ENCODE results near the gene PBRM1.

The PBRM1 gene

GRCh38 chr3:52655895-52656294 lies 29.8 kb downstream of the PBRM1 start:
- DNase-seq: no peak

DNA sequence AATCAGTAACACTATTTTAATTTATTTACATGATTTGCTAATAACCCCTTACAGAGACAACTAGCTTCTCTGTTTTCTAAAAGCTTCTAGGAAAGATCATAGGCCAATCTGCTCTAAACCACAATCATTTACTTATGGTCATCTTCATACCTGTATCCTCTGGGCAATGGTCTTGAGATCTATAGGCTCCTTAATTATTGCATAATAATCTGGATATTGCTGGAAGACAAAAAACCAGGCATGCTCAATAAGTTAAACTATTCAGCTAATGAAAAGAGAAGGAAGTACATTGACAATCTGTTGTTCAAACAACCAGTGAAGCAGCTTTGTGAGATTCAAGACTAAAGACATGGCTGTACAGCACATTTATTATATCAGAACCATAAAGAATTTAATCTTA lies 34.1 kb downstream of the PBRM1 start:
- DNase-seq: no peak

DNA sequence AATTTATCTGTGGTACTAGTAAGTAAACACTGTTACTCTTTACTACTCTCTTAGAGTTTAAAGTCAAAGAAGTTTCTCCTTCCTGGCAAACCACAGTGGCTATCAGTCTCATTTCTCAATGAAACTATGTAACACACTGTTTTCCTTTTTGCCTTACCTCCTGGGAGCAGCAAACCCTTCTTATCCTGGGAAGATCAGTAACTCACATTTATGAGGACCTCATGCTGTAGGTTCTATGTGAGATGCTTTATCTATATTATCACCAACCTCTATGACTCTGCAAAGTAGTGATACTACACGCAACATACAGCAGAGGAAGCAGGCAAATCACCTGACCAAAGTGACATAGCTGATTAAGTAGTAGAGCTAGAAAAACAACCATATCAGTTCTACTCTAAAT lies 35.3 kb downstream of the PBRM1 start:
- DNase-seq: no peak

DNA sequence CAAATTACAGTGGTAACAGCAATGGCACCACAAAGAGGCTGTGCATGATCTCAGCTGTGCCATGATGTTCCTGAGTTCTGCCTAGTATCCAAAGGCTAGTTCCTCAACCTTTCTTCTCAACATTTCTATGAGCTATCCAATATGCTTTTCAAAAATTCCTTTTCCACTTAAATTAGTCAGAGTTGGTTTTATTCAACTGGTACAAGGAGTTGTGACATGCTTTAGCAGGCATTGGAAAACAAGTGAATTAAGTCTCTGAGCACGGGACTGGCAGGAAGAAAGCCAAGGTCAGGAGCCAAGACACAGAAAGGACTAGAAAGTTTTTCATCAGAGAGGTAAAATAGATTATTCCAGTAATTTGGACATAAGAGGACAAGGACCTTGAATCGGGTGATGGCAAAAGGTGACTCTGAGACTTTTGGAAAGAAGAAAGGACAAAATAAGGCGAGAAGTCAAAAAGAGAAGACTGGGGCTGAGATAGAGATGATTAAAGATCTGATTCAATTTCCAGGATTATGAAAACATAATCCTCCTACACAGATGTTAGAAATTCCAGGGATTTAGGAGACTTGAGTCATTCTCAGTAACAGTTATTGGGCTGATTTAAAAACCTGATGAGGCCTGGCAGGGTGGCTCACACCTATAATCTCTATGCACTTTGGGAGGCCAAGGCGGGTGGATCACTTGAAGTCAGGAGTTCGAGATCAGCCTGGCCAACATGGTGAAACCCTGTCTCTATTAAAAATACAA lies 36.1 kb downstream of the PBRM1 start:
- DNase-seq: no peak

- no peak for DNase-seq
Measured at GRCh38 chr3:52645549-52645948, 40.2 kb downstream of the PBRM1 start.

GRCh38 chr3:52636673-52637072 lies 49.0 kb downstream of the PBRM1 start:
- peak; percentile 7 for DNase-seq

DNA sequence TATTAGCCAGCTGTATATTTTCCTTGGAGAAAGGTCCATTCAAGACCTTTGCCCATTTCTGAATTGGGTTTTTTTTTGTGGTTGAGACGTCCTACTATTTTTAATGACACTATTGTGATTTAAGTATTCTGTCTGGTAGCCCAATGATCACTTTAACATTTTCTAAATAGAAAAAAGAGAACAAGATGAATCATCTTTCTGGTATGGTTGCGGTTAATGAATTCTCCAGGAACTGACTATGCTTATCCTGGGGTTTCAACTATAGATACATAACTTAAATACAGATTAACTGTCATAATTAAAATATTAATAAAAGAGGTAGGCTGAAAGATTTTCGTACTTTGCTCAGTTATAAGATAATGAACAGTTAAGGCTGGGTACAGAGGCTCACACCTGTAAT lies 51.9 kb downstream of the PBRM1 start:
- DNase-seq: no peak

DNA sequence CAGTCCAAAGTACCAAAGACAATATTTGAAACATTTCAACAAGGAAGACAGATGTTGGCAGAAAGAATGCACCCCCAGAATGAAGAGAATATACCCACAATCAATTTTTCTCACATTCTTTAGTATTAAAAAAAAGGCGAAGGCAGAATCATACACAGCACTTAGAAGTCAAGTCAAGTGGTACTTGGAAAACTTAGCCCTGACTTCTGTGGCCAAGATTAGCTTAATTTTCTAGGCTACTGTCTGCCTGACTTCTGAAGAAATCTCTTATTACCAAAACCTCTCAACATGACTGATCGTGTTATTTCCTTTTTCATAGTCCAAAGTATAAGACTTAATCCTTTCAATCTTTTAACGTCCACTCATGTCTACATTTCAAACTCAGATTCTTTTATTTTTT lies 60.7 kb downstream of the PBRM1 start:
- DNase-seq: no peak

DNA sequence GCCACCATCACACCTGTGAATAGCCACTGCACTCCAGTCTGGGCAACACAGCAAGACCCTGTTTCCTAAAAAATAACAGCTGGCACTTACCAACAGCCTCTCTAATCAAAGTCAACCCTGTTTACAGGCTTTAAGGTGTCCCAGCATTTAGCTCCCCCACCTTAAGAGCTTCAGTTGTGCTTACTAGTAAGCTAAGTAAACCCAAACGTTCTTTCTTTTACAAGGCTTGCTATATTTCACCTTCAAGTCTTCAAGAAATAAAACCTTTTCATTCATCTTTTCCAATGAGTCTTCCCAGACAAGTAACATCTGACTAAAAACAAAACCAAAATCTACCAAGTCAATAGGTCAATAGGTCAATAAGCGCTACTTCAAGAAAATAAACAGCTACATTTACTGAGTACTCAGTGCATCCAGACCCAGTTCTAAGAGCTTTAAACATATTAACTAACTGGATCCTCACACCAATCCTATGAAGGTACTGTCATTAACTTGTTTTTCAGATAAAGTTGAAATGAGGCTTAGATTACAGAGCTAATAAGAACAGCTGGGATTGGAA lies 62.4 kb downstream of the PBRM1 start:
- no peak for DNase-seq

- DNase-seq: no peak
Measured at GRCh38 chr3:52620580-52620979, 65.1 kb downstream of the PBRM1 start.

DNA sequence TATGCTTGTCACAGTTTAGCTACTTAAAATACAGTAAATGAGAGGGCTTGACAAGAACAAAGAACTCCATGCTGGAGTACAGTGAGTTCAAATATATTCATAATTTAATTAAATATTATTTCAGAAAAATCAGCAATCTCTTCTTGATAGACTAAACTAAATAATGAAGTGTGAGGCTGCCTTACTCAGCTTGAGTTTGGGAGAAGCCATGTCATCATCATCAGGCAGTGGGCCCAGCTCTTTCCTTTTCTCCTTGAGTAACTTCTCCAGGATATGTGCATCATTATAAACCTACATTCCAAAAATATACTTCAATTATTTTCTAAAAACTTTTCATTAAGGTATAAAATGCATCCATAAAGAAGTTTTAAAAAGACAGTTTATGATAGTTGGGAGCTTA lies 70.5 kb downstream of the PBRM1 start:
- DNase-seq: no peak

GRCh38 chr3:52614689-52615088 lies 71.0 kb downstream of the PBRM1 start:
- no peak for DNase-seq

DNA sequence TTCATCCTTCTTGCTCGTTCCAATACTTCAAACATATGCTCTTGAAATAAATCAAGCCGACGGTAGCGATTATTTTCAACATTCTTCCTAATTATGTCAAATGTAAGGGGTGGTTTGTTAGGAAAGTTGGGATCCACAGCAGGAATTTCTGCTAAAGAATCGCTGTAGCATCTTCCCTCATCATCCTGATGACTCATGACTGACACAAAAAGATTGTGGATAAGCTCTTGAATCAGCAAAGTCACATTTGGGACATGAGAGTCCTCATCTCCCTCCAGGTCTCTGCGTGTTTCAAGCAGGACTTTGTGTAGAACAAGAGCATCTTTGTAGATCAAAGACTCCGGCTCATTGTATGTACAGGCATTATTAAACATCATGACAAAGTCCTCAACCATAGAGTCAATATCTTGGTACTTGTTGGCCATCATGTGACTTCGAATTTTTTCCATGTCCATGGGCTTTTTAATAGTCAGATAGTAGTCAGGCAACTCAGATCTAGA lies 76.3 kb downstream of the PBRM1 start:
- no peak for DNase-seq

- DNase-seq: no peak
Measured at GRCh38 chr3:52608337-52608736, 77.4 kb downstream of the PBRM1 start.

GRCh38 chr3:52606373-52607085 lies 79.2 kb downstream of the PBRM1 start:
- DNase-seq: peak; percentile 76

GRCh38 chr3:52600258-52600657 lies 85.5 kb downstream of the PBRM1 start:
- no peak for DNase-seq

- no peak for DNase-seq
Measured at GRCh38 chr3:52596658-52597265, 89.0 kb downstream of the PBRM1 start.

DNA sequence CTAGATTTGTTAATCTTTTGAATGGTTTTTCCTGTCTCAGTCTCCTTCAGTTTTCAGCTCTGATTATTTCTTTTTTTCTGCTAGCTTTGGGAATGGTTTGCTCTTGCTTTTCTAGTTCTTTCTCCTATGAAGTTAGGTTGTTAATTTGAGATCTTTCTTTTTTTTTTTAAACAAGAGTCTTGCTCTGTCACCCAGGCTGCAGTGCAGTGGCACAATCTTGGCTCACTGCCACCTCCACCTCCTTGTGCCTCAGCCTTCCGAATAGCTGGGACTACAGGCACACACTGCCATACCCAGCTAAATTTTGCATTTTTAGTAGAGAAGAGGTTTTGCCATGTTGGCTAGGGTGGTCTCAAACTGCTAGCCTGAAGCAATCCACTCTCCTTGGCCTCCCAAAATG lies 92.6 kb downstream of the PBRM1 start:
- no peak for DNase-seq

- DNase-seq: no peak
Measured at GRCh38 chr3:52574056-52574965, 111.4 kb downstream of the PBRM1 start.

DNA sequence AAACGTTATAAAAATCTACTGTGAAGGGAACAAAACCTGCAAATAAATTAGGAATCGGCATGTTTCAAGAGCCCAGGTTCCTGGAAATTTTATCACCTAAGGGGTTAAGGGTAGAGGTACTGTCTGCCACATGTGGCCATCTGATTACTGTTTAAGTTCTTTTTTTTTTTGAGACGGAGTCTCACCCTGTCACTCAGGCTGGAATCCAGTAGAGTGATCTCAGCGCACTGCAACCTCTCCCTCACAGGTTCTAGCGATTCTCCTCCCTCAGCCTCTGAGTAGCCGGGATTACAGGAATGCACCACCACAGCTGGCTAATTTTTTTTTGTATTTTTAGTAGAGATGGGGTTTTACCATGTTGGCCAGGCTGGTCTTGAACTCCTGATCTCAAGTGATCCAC lies 113.5 kb downstream of the PBRM1 start:
- no peak for DNase-seq

GRCh38 chr3:52570076-52570475 lies 115.6 kb downstream of the PBRM1 start:
- DNase-seq: no peak

GRCh38 chr3:52568069-52568468 lies 117.6 kb downstream of the PBRM1 start:
- DNase-seq: no peak

- DNase-seq: no peak
Measured at GRCh38 chr3:52563984-52564383, 121.7 kb downstream of the PBRM1 start.
